ENCODE results near the gene GJC3. TPM values are rescaled to one million over a fixed set of nuclear protein-coding genes. Genes with fewer than 3 reads are reported as not detected.

Gene GJC3
- total and polyA plus RNA-seq, 9 of the 15 experiments (the other 6 are each of a cell fraction or from before 2014, with no cell fraction given): 0.10 to 0.45 (median 0.28) TPM; not detected in 1

GRCh38 chr7:99876491-99876890 is 52.9 kb downstream of the GJC3 start:
- DNase-seq (ENCODE audit: extremely low read depth in 1 of 4, low spot score in 3 of 4): peak in 2 of 4 experiments; percentile 32 to 43
- H3K27me3 ChIP-seq (ENCODE audit: control insufficient read depth in 2 of 2, insufficient read depth in 2 of 2, low read length in 2 of 2): peaks cover 10 to 23% of the 10 kb centered on the region in 2 experiments; a peak in 4 of 5 replicates
- 0% methylated on average over 5 of the region's 5 CpGs for WGBS (ENCODE audit: insufficient coverage, low coverage, missing lambda C conversion rate)
- no peak overlapping the region for H2AFZ ChIP-seq (ENCODE audit: low read depth, low read length)
- ATAC-seq: peak; percentile 90
- POLR2A ChIA-PET: interaction anchor here (0.7 to 1.2 kb wide), 3 partner anchors 29 to 266 kb away, joined by 3 read pairs; partner anchors contain the start of gene TRIM4
- intact Hi-C loops (cut with micrococcal nuclease) (loop anchor here (5.0 kb wide), 1 partner anchor 244 kb away; no protein-coding TSS in a partner anchor), in situ Hi-C loops (cut with MboI) (no loop called here)
- H3K36me3 ChIP-seq (ENCODE audit: control insufficient read depth, insufficient read depth, low read length): no peaks in the 10 kb centered on the region
- no peaks in the 10 kb centered on the region; a peak in 1 of 5 replicates for H3K4me1 ChIP-seq (replicated peaks in 1 of 2; ENCODE audit: control insufficient read depth in 2 of 2, insufficient read depth in 2 of 2, low read length in 2 of 2)
- H3K9ac ChIP-seq (ENCODE audit: insufficient read depth in 1 of 2, low read depth in 2 of 2, low read length in 2 of 2): no peak overlapping the region
- no peaks in the 10 kb centered on the region for H4K20me1 ChIP-seq (replicated peaks; ENCODE audit: control insufficient read depth, insufficient read depth, low read length)
- no TSS peak for BruUV-seq (replicated peaks)
- no peaks in the 10 kb centered on the region for H3K9me1 ChIP-seq (ENCODE audit: control insufficient read depth, insufficient read depth, low read length)
- H3K4me3 ChIP-seq: no peak overlapping the region
- CTCF ChIA-PET (ENCODE audit: low intra/inter-chr PET ratio): interaction anchor here (0.6 kb wide), 1 partner anchor 560 kb away, joined by 4 read pairs; no protein-coding TSS in a partner anchor
- H3K27ac ChIP-seq (ENCODE audit: extremely low read depth, low read depth, low read length): no peak overlapping the region
- FAIRE-seq: peak; percentile 66
- H3K9me3 ChIP-seq (replicated peaks; ENCODE audit: control insufficient read depth, insufficient read depth, low read depth, low read length): no peaks in the 10 kb centered on the region
- H3K4me2 ChIP-seq (ENCODE audit: insufficient read depth, low read length): no peak overlapping the region
- no peaks in the 10 kb centered on the region for H3K79me2 ChIP-seq (ENCODE audit: control insufficient read depth, insufficient read depth, low read length)
- TF ChIP-seq RREB1 (CRISPR knock-in tag; IDR thresholded peaks at IDR 0.05) (no peak), GTF2F1 (IDR thresholded peaks at IDR 0.05; ENCODE audit: low read depth, low read length) (no peak), LEF1 (IDR thresholded peaks at IDR 0.05) (no peak), RAD21 (CRISPR knock-in tag; conservative IDR thresholded peaks at IDR 0.05 in 1 of 2, IDR thresholded peaks at IDR 0.05 in 1 of 2) (peak; percentile 59 to 75), ZKSCAN3 (CRISPR knock-in tag; IDR thresholded peaks at IDR 0.05) (no peak), CEBPG (CRISPR knock-in tag; IDR thresholded peaks at IDR 0.05) (no peak), CEBPG (tag; conservative IDR thresholded peaks at IDR 0.05 in 1 of 2, IDR thresholded peaks at IDR 0.05 in 1 of 2) (no peak), MAZ (CRISPR knock-in tag; conservative IDR thresholded peaks at IDR 0.05 in 1 of 2, IDR thresholded peaks at IDR 0.05 in 1 of 2) (no peak), ZFP91 (CRISPR knock-in tag; IDR thresholded peaks at IDR 0.05) (no peak), MIER1 (IDR thresholded peaks at IDR 0.05; ENCODE audit: low read depth) (no peak), LCOR (CRISPR knock-in tag; IDR thresholded peaks at IDR 0.05) (no peak), OTX1 (CRISPR knock-in tag; IDR thresholded peaks at IDR 0.05) (0 out of 2 replicates have a peak, but pooled peaks have one; percentile 12), SOX6 (IDR thresholded peaks at IDR 0.05) (no peak; the same call in 1 of the 2 replicates)

All from K562 (cell line).